Ishikawa (cell line): ENCODE results near the gene EVI5.

Experiments used
- CEBPB ChIP-seq: IDR thresholded peaks from 2 replicates; pipeline ENCODE4 v1.6.1; 2012
- CREB1 ChIP-seq: IDR thresholded peaks from 2 replicates; pipeline ENCODE4 v1.6.1; 2012; ENCODE audit warnings: low read depth
- EP300 ChIP-seq: IDR thresholded peaks from 2 replicates; pipeline ENCODE4 v1.6.1; 2012; ENCODE audit warnings: borderline replicate concordance
- FOXM1 ChIP-seq: IDR thresholded peaks from 2 replicates; pipeline ENCODE4 v1.6.1; 2012; ENCODE audit warnings: low read depth, borderline replicate concordance
- RAD21 ChIP-seq: IDR thresholded peaks from 2 replicates; pipeline ENCODE4 v1.6.1; 2012; ENCODE audit warnings: low read depth
- TAF1 ChIP-seq: IDR thresholded peaks from 2 replicates; pipeline ENCODE4 v1.6.1; 2012; ENCODE audit warnings: low read depth, mild to moderate bottlenecking
- TEAD4 ChIP-seq: IDR thresholded peaks from 2 replicates; pipeline ENCODE4 v1.6.1; 2012
- YY1 ChIP-seq: IDR thresholded peaks from 2 replicates; pipeline ENCODE4 v1.6.1; 2012; ENCODE audit warnings: low read depth
- ZBTB7A ChIP-seq: IDR thresholded peaks from 2 replicates; pipeline ENCODE4 v1.6.1; 2012; ENCODE audit warnings: low read depth
- TF ChIP-seq, protein P1 (sequence below): IDR thresholded peaks from 2 replicates; pipeline ENCODE4 v1.6.1; 2012; ENCODE audit warnings: low read depth, mild to moderate bottlenecking
- TF ChIP-seq, protein P2 (sequence below): IDR thresholded peaks from 2 replicates; pipeline ENCODE4 v1.6.1; 2012
- TF ChIP-seq, protein P3 (sequence below): IDR thresholded peaks from 2 replicates; pipeline ENCODE4 v1.6.1; 2012

DNA sequence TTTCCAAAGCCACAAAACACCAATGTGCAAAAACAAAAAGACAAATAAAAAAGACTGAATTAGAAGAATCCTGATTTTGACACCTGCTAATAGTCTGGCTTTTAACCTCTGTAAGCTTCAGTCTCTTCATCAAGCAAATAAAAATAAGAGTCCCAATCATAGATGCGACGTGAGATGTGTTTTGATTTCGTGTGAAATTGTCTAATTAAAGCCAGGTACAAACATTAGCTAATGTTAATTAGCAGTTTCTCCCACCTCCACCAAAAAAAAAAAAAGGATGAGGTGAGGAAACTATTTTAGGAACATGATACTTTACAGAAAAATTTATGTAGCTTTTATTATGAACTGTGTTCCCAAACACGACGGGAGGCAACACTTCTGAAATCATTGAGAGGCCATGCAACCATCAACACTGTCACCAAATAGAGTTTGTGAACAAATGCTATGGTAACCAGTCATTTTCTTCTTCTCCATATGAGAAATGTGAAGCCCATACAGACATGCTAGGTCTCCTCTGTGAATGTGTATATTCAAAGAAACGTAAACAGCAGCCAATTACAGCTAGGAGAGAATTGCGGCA lies 6.7 kb upstream of the EVI5 start:
- no peak for TF ChIP-seq YY1
- TF ChIP-seq TAF1 = no peak
- TF ChIP-seq, protein P1, sequence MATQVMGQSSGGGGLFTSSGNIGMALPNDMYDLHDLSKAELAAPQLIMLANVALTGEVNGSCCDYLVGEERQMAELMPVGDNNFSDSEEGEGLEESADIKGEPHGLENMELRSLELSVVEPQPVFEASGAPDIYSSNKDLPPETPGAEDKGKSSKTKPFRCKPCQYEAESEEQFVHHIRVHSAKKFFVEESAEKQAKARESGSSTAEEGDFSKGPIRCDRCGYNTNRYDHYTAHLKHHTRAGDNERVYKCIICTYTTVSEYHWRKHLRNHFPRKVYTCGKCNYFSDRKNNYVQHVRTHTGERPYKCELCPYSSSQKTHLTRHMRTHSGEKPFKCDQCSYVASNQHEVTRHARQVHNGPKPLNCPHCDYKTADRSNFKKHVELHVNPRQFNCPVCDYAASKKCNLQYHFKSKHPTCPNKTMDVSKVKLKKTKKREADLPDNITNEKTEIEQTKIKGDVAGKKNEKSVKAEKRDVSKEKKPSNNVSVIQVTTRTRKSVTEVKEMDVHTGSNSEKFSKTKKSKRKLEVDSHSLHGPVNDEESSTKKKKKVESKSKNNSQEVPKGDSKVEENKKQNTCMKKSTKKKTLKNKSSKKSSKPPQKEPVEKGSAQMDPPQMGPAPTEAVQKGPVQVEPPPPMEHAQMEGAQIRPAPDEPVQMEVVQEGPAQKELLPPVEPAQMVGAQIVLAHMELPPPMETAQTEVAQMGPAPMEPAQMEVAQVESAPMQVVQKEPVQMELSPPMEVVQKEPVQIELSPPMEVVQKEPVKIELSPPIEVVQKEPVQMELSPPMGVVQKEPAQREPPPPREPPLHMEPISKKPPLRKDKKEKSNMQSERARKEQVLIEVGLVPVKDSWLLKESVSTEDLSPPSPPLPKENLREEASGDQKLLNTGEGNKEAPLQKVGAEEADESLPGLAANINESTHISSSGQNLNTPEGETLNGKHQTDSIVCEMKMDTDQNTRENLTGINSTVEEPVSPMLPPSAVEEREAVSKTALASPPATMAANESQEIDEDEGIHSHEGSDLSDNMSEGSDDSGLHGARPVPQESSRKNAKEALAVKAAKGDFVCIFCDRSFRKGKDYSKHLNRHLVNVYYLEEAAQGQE = no peak
- TF ChIP-seq FOXM1 = no peak
- TF ChIP-seq CEBPB = no peak
- no peak for TF ChIP-seq EP300
- TF ChIP-seq, protein P2, sequence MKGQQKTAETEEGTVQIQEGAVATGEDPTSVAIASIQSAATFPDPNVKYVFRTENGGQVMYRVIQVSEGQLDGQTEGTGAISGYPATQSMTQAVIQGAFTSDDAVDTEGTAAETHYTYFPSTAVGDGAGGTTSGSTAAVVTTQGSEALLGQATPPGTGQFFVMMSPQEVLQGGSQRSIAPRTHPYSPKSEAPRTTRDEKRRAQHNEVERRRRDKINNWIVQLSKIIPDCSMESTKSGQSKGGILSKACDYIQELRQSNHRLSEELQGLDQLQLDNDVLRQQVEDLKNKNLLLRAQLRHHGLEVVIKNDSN = no peak
- TF ChIP-seq RAD21 = no peak
- TF ChIP-seq, protein P3, sequence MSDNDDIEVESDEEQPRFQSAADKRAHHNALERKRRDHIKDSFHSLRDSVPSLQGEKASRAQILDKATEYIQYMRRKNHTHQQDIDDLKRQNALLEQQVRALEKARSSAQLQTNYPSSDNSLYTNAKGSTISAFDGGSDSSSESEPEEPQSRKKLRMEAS = no peak; the same call in 1 of the 2 replicates
- TF ChIP-seq ZBTB7A = no peak
- no peak for TF ChIP-seq TEAD4
- TF ChIP-seq CREB1 = no peak
